Pancreas (tissue), 10 donors: Measurements from ENCODE around the gene CYP4F22. TPM values are rescaled to one million over a fixed set of nuclear protein-coding genes. Genes with fewer than 3 reads are reported as not detected.
"Not testable (repeated sequence)": the region's sequence is repeated elsewhere in the genome, so short reads cannot be mapped to it uniquely, and the experiment has no call there.

Experiments used
- ATAC-seq, 4 donors: fragments of 200-7000 bp; cut with Tn5 transposase; one replicate each; pipeline versions ENCODE4 v1.8.0 to v1.9.1; 2020; ENCODE audit warnings: mild to moderate bottlenecking in 4 of 4, moderate library complexity in 4 of 4
- DNase-seq, 6 donors: peaks; one replicate each; pipeline ENCODE4 v3.0.0-alpha.2; 2020
- FAIRE-seq: peaks from 2 replicates; lab custom pipeline; 2012; peaks lifted over from hg19 to GRCh38; lab: Jason Lieb, UNC
- H3K27ac ChIP-seq, 4 donors: fragments of 200-600 bp; sonication (generic); 1 replicate in 3 of 4; 2 replicates in 1 of 4; pipeline versions ENCODE4 v1.5.0 to v1.8.0; 2020
- H3K27me3 ChIP-seq, 4 donors: fragments of 200-600 bp; one replicate each; pipeline ENCODE4 v1.8.0; 2021
- H3K36me3 ChIP-seq, 3 donors: fragments of 200-600 bp; sonication (generic) in 1 of 3; one replicate each; pipeline versions ENCODE4 v1.5.0 to v1.8.0; 2020 to 2021
- H3K4me1 ChIP-seq, 3 donors: fragments of 200-600 bp; one replicate each; pipeline ENCODE4 v1.8.0; 2021
- H3K4me3 ChIP-seq, 4 donors: fragments of 200-600 bp; sonication (generic) in 2 of 4; one replicate each; pipeline versions ENCODE4 v1.5.0 to v1.8.0; 2020 to 2021
- H3K9me3 ChIP-seq, 4 donors: fragments of 200-600 bp; one replicate each; pipeline ENCODE4 v1.8.0; 2021
- CTCF ChIP-seq, 4 donors: fragments of 200-600 bp; sonication (generic) in 3 of 4; IDR thresholded peaks; one replicate each; pipeline versions ENCODE4 v1.5.0 to v1.8.0; 2021; ENCODE audit warnings: antibody characterized with exemption in 4 of 4
- WGBS, 2 donors: extraction: QIAGEN DNeasy Blood & Tissue Kit; methylation state at CpG; one replicate each; pipeline ENCODE4 v1.1.7; 2013; 5-methylcytosine and 5-hydroxymethylcytosine counted together
- intact Hi-C, 3 donors: fragments of 100-400 bp; cut with DNase I; formaldehyde crosslinking; loops; one replicate each; pipeline versions ENCODE4 v1.11.1 to v1.14.2; 2022
- polyA plus RNA-seq, 2 donors: library from polyadenylated mRNA; stranded (reverse); fragments of 200-250 nt; gene quantifications; one replicate each; pipeline ENCODE4 v1.2.3, GENCODE V29; 2013
- total RNA-seq, 6 donors: library from RNA; stranded (reverse); fragmentation: NEBNext Ultra II Directional in 4 of 6; extraction: Animal tissue kit (Norgen Biotek cat#: 25700) in 4 of 6; gene quantifications; one replicate each; pipeline versions ENCODE4 v1.2.1 to v1.2.4, GENCODE V29; 2021 to 2023
- donor health status: healthy with polysubstance abuse.
- donor health status: DM: no; HTN: no; CAD: no; lungs with moderate emphysema.
- donor health status: DM: no; HTN: no; CAD: no.
- donor health status: control.
- donor health status: control.
- donor health status: Bipolar disorder and iron deficiency.
- donor health status: DM: yes; HTN: yes; CAD: no.
- donor health status: DM: no; HTN: no; CAD: no.
- donor health status: DM: no; HTN: no; CAD: no.
- donor health status: DM: yes; HTN: yes; CAD: no.

Gene CYP4F22
- total and polyA plus RNA-seq, 8 donors: 0.06 TPM; not detected in 7

- FAIRE-seq: no peak
Observed at GRCh38 chr19:15527705-15528104, 19.4 kb downstream of the CYP4F22 start.

GRCh38 chr19:15529774-15530372 lies 21.5 kb downstream of the CYP4F22 start:
- no peak for TF ChIP-seq CTCF (IDR thresholded peaks at IDR 0.05)
- 58 to 69% methylated on average over 8 of the region's 8 CpGs for WGBS, 2 donors
- Histone ChIP-seq H3K27me3 (no peaks in the 10 kb centered on the region), H3K4me1 (no peaks in the 10 kb centered on the region), H3K27ac (no peak overlapping the region), H3K36me3 (no peaks in the 10 kb centered on the region), H3K4me3 (no peak overlapping the region), H3K9me3 (no peaks in the 10 kb centered on the region)
- intact Hi-C loops: no loop called here
- DNase-seq (no peak), FAIRE-seq (no peak), ATAC-seq (no peak)

More at GRCh38 chr19:15527705-15528104, 19.4 kb downstream of the CYP4F22 start:
- no peaks in the 10 kb centered on the region for H3K36me3 ChIP-seq
- no peaks in the 10 kb centered on the region for H3K9me3 ChIP-seq
- intact Hi-C loops: no loop called here
- H3K27ac ChIP-seq: no peak overlapping the region
- no peak overlapping the region for H3K4me3 ChIP-seq
- 32 to 44% methylated on average over 3 of the region's 3 CpGs for WGBS, 2 donors
- ATAC-seq (no peak), DNase-seq (no peak)
- no peak for TF ChIP-seq CTCF (IDR thresholded peaks at IDR 0.05)
- H3K4me1 ChIP-seq: no peaks in the 10 kb centered on the region
- no peaks in the 10 kb centered on the region for H3K27me3 ChIP-seq

- intact Hi-C loops: no loop called here
- FAIRE-seq: no peak
- peak in 1 of 4 donors; percentile 24 for ATAC-seq
Observed at GRCh38 chr19:15532779-15533521, 24.6 kb downstream of the CYP4F22 start.

GRCh38 chr19:15533522-15533830 lies 25.2 kb downstream of the CYP4F22 start:
- H3K4me1 ChIP-seq, DNase-seq, ATAC-seq, H3K4me3 ChIP-seq, H3K9me3 ChIP-seq, H3K36me3 ChIP-seq, intact Hi-C loops, H3K27me3 ChIP-seq, H3K27ac ChIP-seq, FAIRE-seq: not testable (repeated sequence)
- 51 to 70% methylated on average over 4 of the region's 4 CpGs for WGBS, 2 donors

More at GRCh38 chr19:15532779-15533521, 24.6 kb downstream of the CYP4F22 start:
- H3K4me3 ChIP-seq: no peak overlapping the region
- no peak for TF ChIP-seq CTCF (IDR thresholded peaks at IDR 0.05)
- no peak for DNase-seq
- H3K27me3 ChIP-seq: peaks cover 0 to 3% (median 0%) of the 10 kb centered on the region in 4 donors
- WGBS, 2 donors: 57 to 59% methylated on average over 2 of the region's 2 CpGs
- H3K27ac ChIP-seq: no peak overlapping the region
- H3K36me3 ChIP-seq: no peaks in the 10 kb centered on the region
- H3K4me1 ChIP-seq: no peaks in the 10 kb centered on the region
- no peaks in the 10 kb centered on the region for H3K9me3 ChIP-seq

GRCh38 chr19:15534957-15535864 lies 26.9 kb downstream of the CYP4F22 start:
- no peaks in the 10 kb centered on the region for H3K9me3 ChIP-seq
- H3K27me3 ChIP-seq: peaks cover 0 to 3% (median 0%) of the 10 kb centered on the region in 4 donors
- no peak overlapping the region for H3K27ac ChIP-seq
- H3K36me3 ChIP-seq: no peaks in the 10 kb centered on the region
- no peak overlapping the region for H3K4me3 ChIP-seq
- H3K4me1 ChIP-seq: no peaks in the 10 kb centered on the region
- FAIRE-seq (no peak), ATAC-seq (no peak), DNase-seq (no peak)
- TF ChIP-seq CTCF (IDR thresholded peaks at IDR 0.05): no peak
- 40 to 41% methylated on average over 6 of the region's 6 CpGs for WGBS, 2 donors
- intact Hi-C loops: no loop called here
